Sigmoid colon (tissue), 7 donors: Measurements from ENCODE around the gene SLC35A4. TPM values are rescaled to one million over a fixed set of nuclear protein-coding genes. Genes with fewer than 3 reads are reported as not detected.

ENCODE experiments used
- DNase-seq: peaks from one replicate; pipeline ENCODE4 v3.0.0-alpha.2; 2019
- H3K27ac ChIP-seq, 4 donors: fragments of 200-600 bp; sonication (generic); one replicate each; pipeline ENCODE4 v1.5.1; 2016 to 2019; ENCODE audit warnings: mild to moderate bottlenecking in 1 of 4
- H3K27me3 ChIP-seq, 3 donors: fragments of 200-600 bp; sonication (generic); one replicate each; pipeline ENCODE4 v1.5.1; 2019; ENCODE audit warnings: mild to moderate bottlenecking in 1 of 3
- H3K36me3 ChIP-seq, 4 donors: fragments of 200-600 bp; sonication (generic); one replicate each; pipeline ENCODE4 v1.5.1; 2016 to 2019
- H3K4me1 ChIP-seq, 4 donors: fragments of 200-600 bp; sonication (generic); one replicate each; pipeline ENCODE4 v1.5.1; 2017 to 2019
- H3K4me3 ChIP-seq, 4 donors: fragments of 200-600 bp; sonication (generic); one replicate each; pipeline ENCODE4 v1.5.1; 2017 to 2019; ENCODE audit warnings: mild to moderate bottlenecking in 2 of 4, moderate library complexity in 1 of 4
- H3K9me3 ChIP-seq, 4 donors: fragments of 200-600 bp in 3 of 4; sonication (generic) in 3 of 4; one replicate each; pipeline versions ENCODE4 v1.5.1 to v1.6.1; 2013 to 2019
- CTCF ChIP-seq, 4 experiments: fragments of 450-650 bp in 3 of 4; fragments of 200-600 bp in 1 of 4; IDR thresholded peaks; one replicate each; pipeline ENCODE4 v1.5.1; 2016 to 2019; ENCODE audit warnings: antibody characterized with exemption in 4 of 4, mild to moderate bottlenecking in 3 of 4, moderate library complexity in 2 of 4
- EP300 ChIP-seq, 4 donors: sonication (generic); formaldehyde crosslinking; IDR thresholded peaks; one replicate each; pipeline ENCODE4 v1.6.1; 2017; ENCODE audit warnings: antibody characterized with exemption in 4 of 4
- POLR2A ChIP-seq, 2 donors: fragments of 450-650 bp; IDR thresholded peaks; one replicate each; pipeline ENCODE4 v1.6.1; 2016; ENCODE audit warnings: antibody characterized with exemption in 2 of 2, mild to moderate bottlenecking in 2 of 2, moderate library complexity in 2 of 2
- POLR2AphosphoS5 ChIP-seq, 4 donors: sonication (generic); formaldehyde crosslinking; IDR thresholded peaks; one replicate each; pipeline ENCODE4 v1.6.1; 2017; ENCODE audit warnings: antibody characterized with exemption in 4 of 4
- WGBS, 2 donors: extraction: QIAGEN DNeasy Blood & Tissue Kit; methylation state at CpG; one replicate each; pipeline ENCODE4 v1.1.7; 2013; 5-methylcytosine and 5-hydroxymethylcytosine counted together
- intact Hi-C: fragments of 100-400 bp; cut with DNase I; formaldehyde crosslinking; loops from one replicate; pipeline ENCODE4 v1.15.1; 2023
- polyA plus RNA-seq, 3 donors: library from polyadenylated mRNA; stranded (reverse); fragments of 200-250 nt; gene quantifications; one replicate each; pipeline ENCODE4 v1.2.3, GENCODE V29; 2013
- total RNA-seq, 4 donors: library from RNA; depleted of rRNA; stranded (reverse); fragments of >200 nt; gene quantifications; one replicate each; pipeline ENCODE4 v1.1.0, GENCODE V29; 2016
- donor health status: healthy with polysubstance abuse.
- donor health status: Bipolar disorder and iron deficiency.
- donor health status: healthy.

The SLC35A4 gene
- total and polyA plus RNA-seq, 7 donors = 14.2 to 101 (median 19.7) TPM

DNA sequence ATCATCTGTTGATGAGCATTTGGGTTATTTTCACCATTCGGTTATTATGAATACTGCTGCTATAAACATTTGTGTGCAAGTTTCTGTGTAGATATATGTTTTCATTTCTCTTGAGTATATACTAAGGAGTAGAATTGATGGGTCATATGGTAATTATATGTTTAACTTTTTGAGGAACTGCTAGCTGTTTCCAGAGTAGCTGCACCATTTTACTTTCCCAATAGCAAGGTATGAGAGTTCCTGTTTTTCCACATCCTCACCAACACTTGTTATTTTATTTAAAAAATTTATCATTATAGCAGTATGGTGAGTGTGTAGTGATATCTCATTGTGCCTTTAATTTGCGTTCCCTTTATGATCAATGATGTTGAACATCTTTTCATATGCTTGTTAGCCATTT, 39.1 kb downstream of the SLC35A4 start:
- intact Hi-C loops = no loop called here
- Histone ChIP-seq H3K36me3 (no peaks in the 10 kb centered on the region), H3K27ac (no peak overlapping the region), H3K4me1 (no peaks in the 10 kb centered on the region), H3K4me3 (no peak overlapping the region), H3K27me3 (no peaks in the 10 kb centered on the region), H3K9me3 (no peaks in the 10 kb centered on the region)
- TF ChIP-seq EP300 (IDR thresholded peaks at IDR 0.05) = no peak
- TF ChIP-seq POLR2A (IDR thresholded peaks at IDR 0.05) = no peak
- TF ChIP-seq POLR2AphosphoS5 (IDR thresholded peaks at IDR 0.05) = no peak
- TF ChIP-seq CTCF (IDR thresholded peaks at IDR 0.05) = no peak
- no peak for DNase-seq
- 96% methylated on average over 2 of the region's 2 CpGs for WGBS, 2 donors

DNA sequence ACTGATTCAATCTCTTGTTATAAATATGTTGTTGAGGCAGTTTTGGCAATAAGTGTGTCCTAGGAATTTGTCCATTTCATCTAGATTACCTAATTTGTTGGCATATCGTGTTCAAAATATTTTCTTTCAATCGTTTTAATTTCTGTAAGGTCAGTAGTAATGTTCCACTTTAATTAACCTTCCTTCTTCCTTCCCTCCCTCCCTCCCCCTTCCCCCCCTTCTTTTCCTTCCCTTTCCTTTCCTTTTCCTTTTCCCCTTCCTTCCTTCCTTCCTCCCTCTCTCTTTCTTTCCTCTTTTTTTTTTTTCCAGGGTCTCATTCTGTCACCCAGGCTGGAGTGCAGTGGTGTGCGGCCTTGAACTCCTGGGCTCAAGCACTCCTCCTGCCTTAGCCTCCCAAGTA, 41.3 kb downstream of the SLC35A4 start:
- Histone ChIP-seq H3K4me3 (no peak overlapping the region), H3K27ac (no peak overlapping the region), H3K9me3 (no peaks in the 10 kb centered on the region), H3K27me3 (no peaks in the 10 kb centered on the region), H3K36me3 (no peaks in the 10 kb centered on the region), H3K4me1 (no peaks in the 10 kb centered on the region)
- intact Hi-C loops = no loop called here
- WGBS, 2 donors = 86 to 88% methylated on average over 3 of the region's 3 CpGs
- DNase-seq = no peak
- no peak for TF ChIP-seq POLR2A (IDR thresholded peaks at IDR 0.05)
- TF ChIP-seq CTCF (IDR thresholded peaks at IDR 0.05) = no peak
- no peak for TF ChIP-seq POLR2AphosphoS5 (IDR thresholded peaks at IDR 0.05)
- TF ChIP-seq EP300 (IDR thresholded peaks at IDR 0.05) = no peak

GRCh38 chr5:140607031-140607430, 42.4 kb downstream of the SLC35A4 start:
- no peak overlapping the region for H3K27ac ChIP-seq
- intact Hi-C loops = no loop called here

DNA sequence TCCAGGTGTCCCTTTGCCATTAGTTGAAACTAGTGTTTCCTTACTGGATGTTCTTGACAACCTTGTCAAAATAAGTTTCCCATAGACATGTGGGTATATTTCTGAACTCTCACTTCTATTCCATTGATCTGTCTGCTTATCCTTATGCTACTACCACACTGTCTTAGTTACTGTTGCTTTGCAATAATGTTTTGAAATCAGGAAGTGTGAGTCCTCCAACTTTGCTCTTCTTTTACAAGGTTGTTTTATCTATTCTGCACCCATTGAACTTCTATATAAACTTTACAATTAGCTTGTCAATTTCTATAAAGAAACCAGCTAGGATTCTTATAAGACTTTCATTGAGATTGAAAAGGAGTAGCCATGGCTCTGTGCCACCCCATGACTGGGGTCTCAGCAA, 44.1 kb downstream of the SLC35A4 start:
- Histone ChIP-seq H3K27me3 (no peaks in the 10 kb centered on the region), H3K4me3 (no peak overlapping the region), H3K27ac (peak overlapping the region; percentile 17 to 55 (median 48)), H3K36me3 (no peaks in the 10 kb centered on the region), H3K9me3 (no peaks in the 10 kb centered on the region), H3K4me1 (no peaks in the 10 kb centered on the region)
- TF ChIP-seq CTCF (IDR thresholded peaks at IDR 0.05) = no peak
- DNase-seq = no peak
- intact Hi-C loops = no loop called here

More at GRCh38 chr5:140607031-140607430, 42.4 kb downstream of the SLC35A4 start:
- H3K4me3 ChIP-seq = no peak overlapping the region
- no peaks in the 10 kb centered on the region for H3K4me1 ChIP-seq
- no peak for TF ChIP-seq POLR2AphosphoS5 (IDR thresholded peaks at IDR 0.05)
- TF ChIP-seq EP300 (IDR thresholded peaks at IDR 0.05) = no peak
- TF ChIP-seq POLR2A (IDR thresholded peaks at IDR 0.05) = no peak
- TF ChIP-seq CTCF (IDR thresholded peaks at IDR 0.05) = no peak
- H3K9me3 ChIP-seq = no peaks in the 10 kb centered on the region
- 85 to 89% methylated on average over 2 of the region's 2 CpGs for WGBS, 2 donors
- H3K36me3 ChIP-seq = no peaks in the 10 kb centered on the region
- DNase-seq = no peak
- no peaks in the 10 kb centered on the region for H3K27me3 ChIP-seq

DNA sequence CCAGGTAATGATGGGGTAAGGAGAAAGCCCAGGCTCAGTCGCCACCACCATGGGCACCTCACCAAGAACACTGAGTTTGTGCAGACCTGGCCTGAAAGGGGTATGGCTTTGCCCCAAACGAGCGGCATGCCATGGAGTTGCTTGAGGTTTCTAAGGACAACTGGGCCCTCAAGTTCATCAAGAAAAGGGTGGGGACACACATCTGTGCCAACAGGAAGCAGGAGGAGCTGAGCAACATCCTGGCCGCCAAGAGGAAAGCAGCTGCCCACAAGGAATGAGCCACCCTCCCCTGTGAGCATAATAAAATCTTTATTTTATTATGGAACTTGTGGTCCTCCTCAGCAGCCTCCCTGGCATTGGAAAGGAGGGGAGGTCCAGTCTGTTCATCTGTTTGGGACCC, 44.5 kb downstream of the SLC35A4 start:
- H3K4me1 ChIP-seq = no peaks in the 10 kb centered on the region
- DNase-seq = peak; percentile 75
- 21 to 40% methylated on average over 4 of the region's 4 CpGs for WGBS, 2 donors
- H3K27me3 ChIP-seq = no peaks in the 10 kb centered on the region
- peak overlapping the region; percentile 17 to 55 (median 48) for H3K27ac ChIP-seq
- TF ChIP-seq POLR2A (IDR thresholded peaks at IDR 0.05) (no peak), POLR2AphosphoS5 (IDR thresholded peaks at IDR 0.05) (peak in 2 of 4 donors; percentile 31 to 44)
- no peak overlapping the region for H3K4me3 ChIP-seq
- intact Hi-C loops = no loop called here
- no peaks in the 10 kb centered on the region for H3K9me3 ChIP-seq
- no peaks in the 10 kb centered on the region for H3K36me3 ChIP-seq
